Stimulated activated CD8-positive, alpha-beta memory T cell treated with anti-CD3 and anti-CD28 coated beads, Interleukin-12 subunit alpha, Interleukin-12 subunit beta, amount 100 ng/mL, for 4 hours (primary cell): ENCODE data around the gene INHBC.
"Not testable (repeated sequence)": the region's sequence is repeated elsewhere in the genome, so short reads cannot be mapped to it uniquely, and the experiment has no call there.

Source experiments
- DNase-seq: peaks from one replicate; pipeline ENCODE4 v3.0.0-alpha.2; 2020; ENCODE audit warnings: low read depth

Gene INHBC, protein sequence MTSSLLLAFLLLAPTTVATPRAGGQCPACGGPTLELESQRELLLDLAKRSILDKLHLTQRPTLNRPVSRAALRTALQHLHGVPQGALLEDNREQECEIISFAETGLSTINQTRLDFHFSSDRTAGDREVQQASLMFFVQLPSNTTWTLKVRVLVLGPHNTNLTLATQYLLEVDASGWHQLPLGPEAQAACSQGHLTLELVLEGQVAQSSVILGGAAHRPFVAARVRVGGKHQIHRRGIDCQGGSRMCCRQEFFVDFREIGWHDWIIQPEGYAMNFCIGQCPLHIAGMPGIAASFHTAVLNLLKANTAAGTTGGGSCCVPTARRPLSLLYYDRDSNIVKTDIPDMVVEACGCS

DNA sequence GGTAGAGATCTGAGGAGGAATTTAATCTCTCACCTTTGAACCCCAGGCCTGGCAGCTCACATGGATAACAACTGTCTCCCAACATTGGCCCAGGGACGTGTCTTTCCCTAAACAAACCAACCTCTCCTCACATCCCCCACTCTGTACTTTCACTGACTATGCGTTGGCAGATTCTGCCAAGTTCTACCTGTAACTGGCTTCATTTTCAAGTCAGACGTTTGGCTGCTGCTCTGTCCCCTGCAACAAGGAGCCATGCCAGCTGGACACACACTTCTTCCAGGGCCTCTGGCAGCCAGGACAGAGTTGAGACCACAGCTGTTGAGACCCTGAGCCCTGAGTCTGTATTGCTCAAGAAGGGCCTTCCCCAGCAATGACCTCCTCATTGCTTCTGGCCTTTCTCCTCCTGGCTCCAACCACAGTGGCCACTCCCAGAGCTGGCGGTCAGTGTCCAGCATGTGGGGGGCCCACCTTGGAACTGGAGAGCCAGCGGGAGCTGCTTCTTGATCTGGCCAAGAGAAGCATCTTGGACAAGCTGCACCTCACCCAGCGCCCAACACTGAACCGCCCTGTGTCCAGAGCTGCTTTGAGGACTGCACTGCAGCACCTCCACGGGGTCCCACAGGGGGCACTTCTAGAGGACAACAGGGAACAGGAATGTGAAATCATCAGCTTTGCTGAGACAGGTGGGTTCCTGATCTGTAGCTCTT lies at the start of gene INHBC:
Gene INHBC (plus strand): TSS at position 268 of the 707 bp plus-strand sequence. CDS start 103 bp downstream, at position 371.
- DNase-seq = no peak

DNA sequence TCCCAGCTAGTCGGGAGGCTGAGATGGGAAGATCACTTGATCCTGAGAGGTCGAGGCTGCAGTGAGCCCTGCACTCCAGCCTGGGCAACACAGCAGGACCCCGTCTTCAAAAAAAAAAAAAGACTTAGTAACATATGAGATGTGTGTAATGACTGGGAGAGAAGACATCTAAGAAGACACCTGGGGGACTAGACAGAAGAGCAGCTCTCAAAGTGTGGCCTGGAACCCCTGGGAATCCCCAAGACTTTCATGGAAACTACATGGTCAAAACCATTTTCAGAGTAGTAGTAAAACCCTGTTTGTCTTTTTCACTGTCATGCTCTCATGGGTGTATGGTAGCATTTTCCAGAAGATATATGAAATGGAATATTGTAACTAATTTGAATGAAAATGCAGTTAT lies 49.0 kb upstream of the INHBC start:
- no peak for DNase-seq

DNA sequence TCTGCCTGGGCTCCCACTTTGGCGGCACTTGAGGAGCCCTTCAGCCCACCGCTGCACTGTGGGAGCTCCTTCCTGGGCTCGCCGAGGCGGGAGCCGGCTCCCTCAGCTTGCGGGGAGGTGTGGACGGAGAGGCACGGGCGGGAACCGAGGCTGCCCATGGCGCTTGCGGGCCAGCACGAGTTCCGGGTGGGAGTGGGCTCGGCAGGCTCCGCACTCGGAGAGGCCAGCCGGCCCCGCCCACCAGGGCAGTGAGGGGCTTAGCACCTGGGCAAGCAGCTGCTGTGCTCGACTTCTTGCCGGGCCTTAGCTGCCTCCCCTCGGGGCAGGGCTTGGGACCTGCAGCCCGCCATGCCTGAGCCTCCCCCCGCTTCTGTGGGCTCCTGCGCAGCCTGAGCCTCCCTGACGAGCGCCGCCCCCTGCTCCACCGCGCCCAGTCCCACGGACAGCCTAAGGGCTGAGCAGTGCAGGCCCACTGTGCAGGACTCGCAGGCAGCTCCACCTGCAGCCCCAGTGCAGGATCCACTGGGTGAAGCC lies 48.3 kb upstream of the INHBC start:
- DNase-seq = no peak

GRCh38 chr12:57388425-57388824 lies 46.2 kb upstream of the INHBC start:
- DNase-seq = no peak

DNA sequence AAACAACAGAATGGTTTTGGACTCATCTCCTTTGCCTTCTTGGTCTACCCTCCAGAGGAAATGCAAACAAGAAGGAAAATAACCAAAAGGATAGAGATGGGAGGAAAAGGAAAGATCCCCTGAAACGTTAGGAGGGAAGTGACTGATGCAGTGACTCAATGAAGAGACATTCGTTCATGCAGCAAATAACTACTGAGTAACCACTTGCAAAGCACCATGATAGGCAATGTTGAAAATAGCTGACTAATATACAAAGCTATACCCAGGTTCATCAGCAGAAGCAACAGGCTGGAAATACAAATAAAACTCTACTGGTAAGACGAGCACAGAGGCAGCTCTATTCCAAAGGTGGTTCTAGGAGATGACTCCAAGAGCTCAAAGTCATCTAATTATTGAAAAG lies 45.6 kb upstream of the INHBC start:
- DNase-seq = no peak

- no peak for DNase-seq
Measured at GRCh38 chr12:57390174-57390573, 44.4 kb upstream of the INHBC start.

DNA sequence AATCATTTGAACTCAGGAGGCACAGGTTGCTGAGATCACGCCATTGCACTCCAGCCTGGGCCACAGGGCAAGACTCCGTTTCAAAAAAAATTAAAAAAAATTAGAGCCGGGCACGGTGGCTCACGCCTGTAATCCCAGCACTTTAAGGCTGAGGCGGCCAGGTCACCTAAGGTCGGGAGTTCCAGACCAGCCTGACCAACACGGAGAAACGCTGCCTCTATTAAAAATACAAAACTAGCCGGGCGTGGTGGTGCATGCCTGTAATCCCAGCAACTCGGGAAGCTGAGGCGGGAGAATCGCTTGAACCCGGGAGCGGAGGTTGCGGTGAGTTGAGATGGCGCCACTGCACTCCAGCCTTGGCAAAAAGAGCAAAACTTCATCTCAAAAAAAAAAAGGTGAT lies 39.5 kb upstream of the INHBC start:
- no peak for DNase-seq

DNA sequence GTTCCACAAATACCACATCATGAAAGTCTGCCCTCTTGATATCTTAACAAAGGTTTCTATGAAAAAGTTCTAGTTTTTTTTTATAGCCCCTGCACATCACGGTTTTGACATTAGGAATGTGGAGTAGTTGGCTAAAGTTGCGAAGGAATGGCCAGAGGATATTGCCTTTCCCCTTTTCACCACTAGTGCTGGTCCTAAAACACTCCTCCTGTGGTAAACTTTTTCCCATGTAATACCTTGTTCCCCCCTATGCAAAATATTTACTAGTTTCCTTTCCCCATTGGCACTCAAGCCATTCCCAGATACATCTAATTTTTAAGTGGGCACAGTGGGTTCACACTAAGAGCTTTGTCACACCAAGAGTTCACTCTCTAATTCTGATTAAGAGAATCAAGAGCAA lies 37.1 kb upstream of the INHBC start:
- no peak for DNase-seq

DNA sequence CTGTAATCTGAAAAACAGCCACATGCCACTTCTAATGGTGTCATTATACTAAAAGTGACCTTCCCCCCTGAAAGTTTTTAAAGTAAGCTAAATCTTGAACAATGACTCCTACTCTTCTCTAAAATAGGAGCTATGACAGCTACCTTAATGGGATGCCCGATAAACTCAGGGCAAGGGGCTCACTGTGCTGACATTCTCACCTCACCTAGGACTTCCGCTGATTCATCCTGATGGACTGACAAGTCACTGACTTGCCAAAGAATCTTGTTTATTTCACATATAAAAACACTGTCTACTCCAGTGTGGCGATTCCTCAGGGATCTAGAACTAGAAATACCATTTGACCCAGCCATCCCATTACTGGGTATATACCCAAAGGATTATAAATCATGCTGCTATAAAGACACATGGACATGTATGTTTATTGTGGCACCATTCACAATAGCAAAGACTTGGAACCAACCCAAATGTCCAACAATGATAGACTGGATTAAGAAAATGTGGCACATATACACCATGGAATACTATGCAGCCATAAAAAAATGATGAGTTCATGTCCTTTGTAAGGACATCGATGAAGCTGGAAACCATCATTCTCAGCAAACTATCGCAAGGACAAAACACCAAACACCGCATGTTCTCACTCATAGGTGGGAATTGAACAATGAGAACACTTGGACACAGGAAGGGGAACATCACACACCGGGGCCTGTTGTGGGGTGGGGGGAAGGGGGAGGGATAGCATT lies 34.7 kb upstream of the INHBC start:
- DNase-seq = not testable (repeated sequence)

- DNase-seq = no peak
Measured at GRCh38 chr12:57401165-57401564, 33.4 kb upstream of the INHBC start.

- DNase-seq = not testable (repeated sequence)
Measured at GRCh38 chr12:57402156-57402555, 32.4 kb upstream of the INHBC start.

DNA sequence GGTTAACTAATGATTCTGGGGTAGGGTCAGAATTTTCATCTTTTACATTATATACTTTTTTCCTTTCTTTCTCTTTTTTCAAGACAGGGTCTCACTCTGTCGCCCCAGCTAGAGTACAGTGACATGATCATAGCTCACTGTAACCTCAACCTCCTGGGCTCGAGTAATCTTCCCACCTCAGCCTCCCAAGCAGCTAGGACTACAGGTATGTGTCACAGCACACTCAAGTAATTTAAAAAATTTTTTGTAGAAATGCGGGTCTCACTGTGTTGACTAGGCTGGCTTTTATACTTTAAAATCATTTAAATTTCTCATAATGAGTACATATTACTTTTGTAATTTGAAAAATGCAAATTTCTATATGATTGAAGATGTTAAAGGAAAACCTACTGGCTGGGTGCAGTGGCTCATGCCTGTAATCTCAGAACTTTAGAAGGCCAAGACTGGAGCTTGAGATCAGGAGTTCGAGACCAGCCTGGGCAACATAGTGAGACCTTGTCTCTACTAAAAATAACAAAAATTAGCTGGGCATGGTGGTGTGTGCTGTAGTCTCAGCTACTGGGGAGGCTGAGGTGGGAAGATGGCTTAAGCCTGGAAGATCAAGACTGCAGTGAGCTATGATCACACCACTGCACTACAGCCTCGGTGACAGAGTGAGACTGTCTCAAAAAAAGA lies 29.5 kb upstream of the INHBC start:
- DNase-seq = no peak

GRCh38 chr12:57410534-57410933 lies 24.1 kb upstream of the INHBC start:
- DNase-seq = no peak

GRCh38 chr12:57414160-57414559 lies 20.4 kb upstream of the INHBC start:
- not testable (repeated sequence) for DNase-seq

GRCh38 chr12:57415088-57415487 lies 19.5 kb upstream of the INHBC start:
- no peak for DNase-seq

GRCh38 chr12:57416039-57416996 lies 18.3 kb upstream of the INHBC start:
- DNase-seq = no peak

- no peak for DNase-seq
Measured at GRCh38 chr12:57418255-57418654, 16.3 kb upstream of the INHBC start.

DNA sequence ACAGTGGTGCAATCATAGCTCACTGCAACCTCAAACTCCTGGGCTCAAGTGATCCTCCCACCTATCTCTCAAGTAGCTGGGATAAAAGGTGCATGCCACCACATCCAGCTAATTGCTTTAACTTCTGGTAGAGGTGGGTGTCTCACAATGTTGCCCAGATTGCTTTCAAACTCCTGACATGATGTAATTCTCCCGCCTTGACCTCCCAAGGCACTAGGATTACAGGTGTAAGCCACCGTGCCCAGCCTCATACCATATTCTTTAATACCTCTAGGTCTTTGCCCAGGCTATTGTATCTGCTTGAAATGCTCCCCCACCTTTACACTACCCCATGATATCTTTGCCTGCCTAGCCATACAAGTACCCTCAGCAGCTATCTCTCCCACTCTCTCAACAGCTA lies 15.1 kb upstream of the INHBC start:
- no peak for DNase-seq

GRCh38 chr12:57420482-57420881 lies 14.1 kb upstream of the INHBC start:
- no peak for DNase-seq

GRCh38 chr12:57426948-57427347 lies 7.6 kb upstream of the INHBC start:
- not testable (repeated sequence) for DNase-seq

- no peak for DNase-seq
Measured at GRCh38 chr12:57428965-57429364, 5.6 kb upstream of the INHBC start.
